NT2/D1 (cell line): ENCODE measurements around the gene SLC15A3.

Source experiments
- SUZ12 ChIP-seq: IDR thresholded peaks from 2 replicates; pipeline ENCODE4 v1.6.1; 2011; ENCODE audit not compliant: insufficient read length, insufficient read depth; ENCODE audit errors: extremely low read depth
- YY1 ChIP-seq: IDR thresholded peaks from 2 replicates; pipeline ENCODE4 v1.6.1; 2011; ENCODE audit not compliant: insufficient read length, insufficient read depth

DNA sequence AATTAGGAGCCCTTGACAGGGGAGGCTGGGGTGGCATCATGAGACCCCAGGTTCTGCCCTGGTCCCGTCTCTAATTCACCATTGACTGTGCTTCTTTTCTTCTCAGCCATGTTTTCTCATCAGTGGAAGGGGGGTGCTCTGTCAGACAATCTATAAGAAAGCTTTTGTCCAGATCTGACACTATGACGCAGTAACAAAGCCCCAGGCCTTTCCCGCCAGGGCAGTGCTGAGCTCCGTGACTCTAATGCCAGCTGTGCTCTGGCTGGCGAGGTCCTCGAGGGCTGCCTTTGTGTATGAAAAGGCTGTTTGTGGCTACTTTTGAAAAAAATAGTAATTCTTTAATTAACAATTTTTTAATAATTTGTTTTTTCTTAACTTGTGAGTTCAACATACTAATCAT is 22.8 kb upstream of the SLC15A3 start:
- no peak for TF ChIP-seq SUZ12
- TF ChIP-seq YY1 = no peak
